ENCODE measurements around the gene ZDHHC8. TPM values are rescaled to one million over a fixed set of nuclear protein-coding genes. Genes with fewer than 3 reads are reported as not detected.

Gene ZDHHC8
- total RNA-seq, 1 donor from 2014 or later, result 35.5 TPM

- H3K9me3 ChIP-seq, result no peaks in the 10 kb centered on the region
- intact Hi-C loops (cut with DNase I), result no loop called here
- DNase-seq (ENCODE audit: low spot score in 2 of 2), result no peak
- H3K27me3 ChIP-seq, result no peaks in the 10 kb centered on the region
- no peak for TF ChIP-seq CTCF (IDR thresholded peaks at IDR 0.05)
- no peak overlapping the region for H3K27ac ChIP-seq
- no peak overlapping the region for H3K4me3 ChIP-seq
- no peaks in the 10 kb centered on the region for H3K4me1 ChIP-seq
- H3K36me3 ChIP-seq, result no peaks in the 10 kb centered on the region
These were observed 50.8 kb downstream of the ZDHHC8 start for GRCh38 chr22:20182365-20182764.

- no peak for TF ChIP-seq CTCF (IDR thresholded peaks at IDR 0.05)
- H3K36me3 ChIP-seq, result no peaks in the 10 kb centered on the region
- H3K4me1 ChIP-seq, result no peaks in the 10 kb centered on the region
- H3K9me3 ChIP-seq, result no peaks in the 10 kb centered on the region
- no peak overlapping the region for H3K4me3 ChIP-seq
- intact Hi-C loops (cut with DNase I), result no loop called here
- no peaks in the 10 kb centered on the region for H3K27me3 ChIP-seq
- DNase-seq (ENCODE audit: low spot score in 2 of 2), result no peak
- H3K27ac ChIP-seq, result no peak overlapping the region
These were observed 51.5 kb downstream of the ZDHHC8 start for GRCh38 chr22:20183101-20183500.

GRCh38 chr22:20183823-20184222 is 52.2 kb downstream of the ZDHHC8 start:
- TF ChIP-seq CTCF (IDR thresholded peaks at IDR 0.05), result no peak
- Histone ChIP-seq H3K4me3 (no peak overlapping the region), H3K27me3 (no peaks in the 10 kb centered on the region), H3K36me3 (no peaks in the 10 kb centered on the region), H3K4me1 (no peaks in the 10 kb centered on the region), H3K27ac (no peak overlapping the region), H3K9me3 (no peaks in the 10 kb centered on the region)
- no peak for DNase-seq (ENCODE audit: low spot score in 2 of 2)
- intact Hi-C loops (cut with DNase I), result no loop called here

GRCh38 chr22:20184501-20185165 is 53.0 kb downstream of the ZDHHC8 start:
- no peak for TF ChIP-seq CTCF (IDR thresholded peaks at IDR 0.05)

GRCh38 chr22:20185750-20186149 is 54.1 kb downstream of the ZDHHC8 start:
- Histone ChIP-seq H3K36me3 (no peaks in the 10 kb centered on the region), H3K27ac (no peak overlapping the region), H3K4me3 (no peak overlapping the region), H3K4me1 (no peaks in the 10 kb centered on the region), H3K27me3 (no peaks in the 10 kb centered on the region), H3K9me3 (no peaks in the 10 kb centered on the region)
- intact Hi-C loops (cut with DNase I), result no loop called here
- no peak for TF ChIP-seq CTCF (IDR thresholded peaks at IDR 0.05)
- no peak for DNase-seq (ENCODE audit: low spot score in 2 of 2)

More at GRCh38 chr22:20184501-20185165, 53.0 kb downstream of the ZDHHC8 start:
- H3K36me3 ChIP-seq, result no peaks in the 10 kb centered on the region
- H3K27me3 ChIP-seq, result no peaks in the 10 kb centered on the region
- H3K4me1 ChIP-seq, result no peaks in the 10 kb centered on the region
- no peak for DNase-seq (ENCODE audit: low spot score in 2 of 2)
- H3K9me3 ChIP-seq, result no peaks in the 10 kb centered on the region
- intact Hi-C loops (cut with DNase I), result no loop called here
- no peak overlapping the region for H3K4me3 ChIP-seq
- no peak overlapping the region for H3K27ac ChIP-seq
